GM13976 (cell line): ENCODE results near the gene DST.

Experiments
- DNase-seq: peaks from one replicate; pipeline ENCODE4 v3.0.0; 2012; ENCODE audit warnings: low spot score
- in situ Hi-C: fragments of 300-500 bp; cut with MboI; formaldehyde crosslinking; loops from one replicate; pipeline ENCODE4 v1.12.0; 2022; ENCODE audit warnings: low sequenced_read_pairs, mixed read lengths, inconsistent platforms; ENCODE audit not compliant: unreplicated experiment
- TF ChIP-seq, protein P1 (sequence below): IDR thresholded peaks from 2 replicates; pipeline ENCODE4 v1.5.1; 2012; ENCODE audit warnings: borderline replicate concordance, mild to moderate bottlenecking; ENCODE audit not compliant: insufficient read depth; ENCODE audit errors: extremely low read depth, missing control alignments, control extremely low read depth

Gene DST

DNA sequence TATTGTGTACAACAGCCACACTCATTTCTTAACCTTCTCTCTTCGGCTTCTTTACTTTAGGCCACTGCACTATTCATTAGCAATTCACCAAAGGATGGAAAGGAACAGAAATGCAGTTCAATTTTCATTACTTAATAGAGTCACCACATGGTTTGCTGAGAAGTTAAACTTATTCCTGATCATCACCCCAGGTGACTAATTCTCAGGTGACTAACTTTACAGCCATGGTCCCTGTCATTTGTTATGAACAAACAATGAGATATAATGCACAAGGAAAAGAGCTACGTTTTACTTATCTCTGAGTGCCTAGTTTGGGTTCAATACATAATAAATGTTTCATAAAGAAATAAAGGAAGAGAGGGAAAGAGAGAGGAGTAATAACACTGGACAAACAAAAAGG lies 45.8 kb upstream of the DST start:
- in situ Hi-C loops: no loop called here
- no peak for DNase-seq
- TF ChIP-seq, protein P1, sequence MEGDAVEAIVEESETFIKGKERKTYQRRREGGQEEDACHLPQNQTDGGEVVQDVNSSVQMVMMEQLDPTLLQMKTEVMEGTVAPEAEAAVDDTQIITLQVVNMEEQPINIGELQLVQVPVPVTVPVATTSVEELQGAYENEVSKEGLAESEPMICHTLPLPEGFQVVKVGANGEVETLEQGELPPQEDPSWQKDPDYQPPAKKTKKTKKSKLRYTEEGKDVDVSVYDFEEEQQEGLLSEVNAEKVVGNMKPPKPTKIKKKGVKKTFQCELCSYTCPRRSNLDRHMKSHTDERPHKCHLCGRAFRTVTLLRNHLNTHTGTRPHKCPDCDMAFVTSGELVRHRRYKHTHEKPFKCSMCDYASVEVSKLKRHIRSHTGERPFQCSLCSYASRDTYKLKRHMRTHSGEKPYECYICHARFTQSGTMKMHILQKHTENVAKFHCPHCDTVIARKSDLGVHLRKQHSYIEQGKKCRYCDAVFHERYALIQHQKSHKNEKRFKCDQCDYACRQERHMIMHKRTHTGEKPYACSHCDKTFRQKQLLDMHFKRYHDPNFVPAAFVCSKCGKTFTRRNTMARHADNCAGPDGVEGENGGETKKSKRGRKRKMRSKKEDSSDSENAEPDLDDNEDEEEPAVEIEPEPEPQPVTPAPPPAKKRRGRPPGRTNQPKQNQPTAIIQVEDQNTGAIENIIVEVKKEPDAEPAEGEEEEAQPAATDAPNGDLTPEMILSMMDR: no peak

DNA sequence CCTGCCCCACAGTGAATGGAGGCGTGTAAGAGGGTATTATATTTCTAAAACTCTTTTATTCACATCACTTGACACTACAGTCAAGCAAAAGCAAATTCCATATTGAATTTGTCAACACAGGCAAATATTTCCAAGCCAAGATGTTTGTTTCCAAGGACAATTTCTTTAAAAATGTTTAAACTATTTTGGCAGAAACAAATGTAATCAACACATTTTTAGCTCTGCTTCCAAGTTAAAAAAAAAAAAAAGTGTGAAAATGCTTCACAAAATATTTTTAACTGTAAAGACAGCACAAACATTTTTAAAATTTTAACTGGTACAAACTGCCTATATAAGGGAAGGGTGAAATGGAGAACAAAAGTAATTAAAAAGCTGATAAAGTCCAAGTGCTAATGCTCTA lies 44.9 kb upstream of the DST start:
- TF ChIP-seq, protein P1: no peak
- in situ Hi-C loops: no loop called here
- DNase-seq: no peak

DNA sequence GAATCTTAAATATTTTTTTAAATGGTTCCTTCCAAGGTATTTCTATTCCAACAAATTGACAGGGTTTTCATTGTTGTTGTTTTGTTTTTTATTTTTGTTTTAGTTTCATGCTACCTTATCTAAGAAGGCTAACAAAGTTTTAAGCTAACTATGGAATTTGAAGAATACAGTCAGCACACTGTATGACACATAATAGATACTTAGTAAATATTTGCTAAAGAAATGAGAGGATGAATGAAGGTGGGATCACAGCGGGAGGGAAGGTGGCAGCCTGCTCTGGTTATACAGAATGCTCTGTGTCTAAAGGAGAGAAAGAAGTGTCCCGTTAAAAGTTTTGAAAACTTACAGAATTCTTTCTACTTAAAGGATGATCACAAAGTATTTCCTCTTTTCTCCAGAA lies 43.7 kb upstream of the DST start:
- TF ChIP-seq, protein P1: no peak
- no peak for DNase-seq
- in situ Hi-C loops: no loop called here

DNA sequence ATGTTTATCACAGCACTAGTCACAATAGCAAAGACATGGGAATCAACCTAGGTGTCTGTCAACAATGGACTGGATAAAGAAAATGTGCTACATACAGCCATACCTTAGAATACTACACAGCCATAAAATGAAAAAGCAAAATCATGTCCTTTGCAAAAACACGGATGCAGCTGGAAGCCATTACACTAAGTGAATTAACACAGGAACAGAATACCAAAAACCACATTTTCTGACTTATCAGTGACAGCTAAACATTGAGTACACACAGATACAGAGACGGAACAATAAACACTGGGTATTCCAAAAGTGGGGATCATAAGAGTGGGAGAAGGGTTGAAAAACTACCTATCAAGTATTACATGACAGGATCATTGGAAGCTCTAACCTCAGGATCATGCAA lies 43.3 kb upstream of the DST start:
- TF ChIP-seq, protein P1: no peak
- no peak for DNase-seq
- in situ Hi-C loops: no loop called here

DNA sequence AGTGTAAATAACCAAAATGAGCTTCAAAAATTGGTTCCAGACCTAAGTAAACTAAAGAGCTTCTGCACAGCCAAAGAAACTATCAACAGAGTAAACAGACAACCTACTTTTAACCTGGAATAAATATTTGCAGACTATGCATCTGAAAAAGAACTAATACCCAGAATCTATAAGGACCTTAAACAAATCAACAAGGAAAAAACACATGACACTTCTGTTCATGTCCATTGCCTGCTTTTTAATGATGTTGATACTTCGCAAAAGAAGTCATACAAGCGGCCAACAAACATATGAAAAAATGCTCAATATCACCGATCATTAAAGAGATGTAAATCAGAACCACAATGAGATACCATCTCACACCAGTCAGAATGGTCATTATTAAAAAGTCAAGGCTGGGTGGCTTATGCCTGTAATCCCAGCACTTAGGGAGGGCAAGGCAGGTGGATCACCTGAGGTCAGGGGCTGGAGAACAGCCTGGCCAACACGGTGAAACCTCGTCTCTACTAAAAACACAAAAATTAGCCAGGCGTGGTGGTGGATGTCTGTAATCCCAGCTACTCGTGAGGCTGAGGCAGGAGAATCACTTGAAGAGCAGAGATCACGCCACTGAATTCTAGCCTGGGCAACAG lies 42.5 kb upstream of the DST start:
- TF ChIP-seq, protein P1: no peak
- in situ Hi-C loops: no loop called here
- DNase-seq: no peak

DNA sequence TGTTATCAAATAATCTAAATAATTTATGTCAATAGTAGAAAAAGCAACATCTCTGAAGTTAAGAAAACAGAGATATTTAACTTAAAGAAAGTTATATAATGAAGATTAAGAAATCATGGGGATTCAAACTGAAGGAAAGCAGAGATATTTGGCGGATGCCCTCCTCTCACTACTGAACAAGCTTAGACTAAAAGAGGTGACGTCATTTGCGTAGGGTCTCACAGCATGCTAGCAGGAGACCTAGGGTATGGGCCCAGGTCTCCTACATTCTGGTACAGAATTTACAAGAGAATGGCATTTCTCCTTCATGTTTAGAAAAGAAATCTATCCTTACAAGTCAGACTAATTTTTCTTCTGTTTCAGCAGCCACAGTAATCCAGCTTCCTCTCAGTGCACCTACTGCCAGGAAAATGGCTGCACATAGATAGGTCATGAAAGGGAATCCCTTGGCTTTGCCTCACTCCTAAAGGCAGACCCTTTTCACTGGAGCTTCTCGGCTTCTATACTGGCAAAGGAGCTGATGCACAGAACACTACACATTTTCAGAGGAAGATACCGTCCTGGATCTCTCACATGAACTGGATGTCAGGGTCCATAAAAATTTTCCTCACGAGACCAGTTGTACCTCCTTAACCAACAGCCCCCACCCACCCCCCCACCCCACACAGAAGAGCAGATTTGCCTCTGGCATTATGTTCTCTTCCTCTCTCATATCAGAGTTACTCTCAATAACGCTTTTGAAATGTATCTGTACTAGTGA lies 41.8 kb upstream of the DST start:
- in situ Hi-C loops: no loop called here
- TF ChIP-seq, protein P1: no peak
- DNase-seq: no peak
